Measurements from ENCODE around the gene ADGRA3.

DNA sequence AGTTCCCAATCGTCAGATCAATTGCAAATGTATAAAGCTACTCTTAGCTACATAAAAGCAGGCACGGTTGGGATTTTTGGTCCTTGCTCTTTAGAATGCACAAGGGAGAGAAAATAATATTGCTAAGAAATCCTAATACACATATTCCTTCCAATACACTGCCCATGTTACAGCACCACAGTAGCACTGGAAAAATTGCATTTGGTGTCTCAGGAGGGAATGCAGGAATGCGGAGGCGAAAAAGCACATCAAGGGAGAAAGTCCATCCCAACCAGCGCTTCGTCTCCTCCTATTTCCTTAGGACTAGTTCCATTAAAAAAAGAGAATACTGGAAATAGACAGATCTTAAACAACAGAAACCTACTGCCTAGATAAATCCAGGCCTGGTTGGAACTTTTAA lies 23.9 kb downstream of the ADGRA3 start:
- TF ChIP-seq, protein P1, sequence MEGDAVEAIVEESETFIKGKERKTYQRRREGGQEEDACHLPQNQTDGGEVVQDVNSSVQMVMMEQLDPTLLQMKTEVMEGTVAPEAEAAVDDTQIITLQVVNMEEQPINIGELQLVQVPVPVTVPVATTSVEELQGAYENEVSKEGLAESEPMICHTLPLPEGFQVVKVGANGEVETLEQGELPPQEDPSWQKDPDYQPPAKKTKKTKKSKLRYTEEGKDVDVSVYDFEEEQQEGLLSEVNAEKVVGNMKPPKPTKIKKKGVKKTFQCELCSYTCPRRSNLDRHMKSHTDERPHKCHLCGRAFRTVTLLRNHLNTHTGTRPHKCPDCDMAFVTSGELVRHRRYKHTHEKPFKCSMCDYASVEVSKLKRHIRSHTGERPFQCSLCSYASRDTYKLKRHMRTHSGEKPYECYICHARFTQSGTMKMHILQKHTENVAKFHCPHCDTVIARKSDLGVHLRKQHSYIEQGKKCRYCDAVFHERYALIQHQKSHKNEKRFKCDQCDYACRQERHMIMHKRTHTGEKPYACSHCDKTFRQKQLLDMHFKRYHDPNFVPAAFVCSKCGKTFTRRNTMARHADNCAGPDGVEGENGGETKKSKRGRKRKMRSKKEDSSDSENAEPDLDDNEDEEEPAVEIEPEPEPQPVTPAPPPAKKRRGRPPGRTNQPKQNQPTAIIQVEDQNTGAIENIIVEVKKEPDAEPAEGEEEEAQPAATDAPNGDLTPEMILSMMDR (conservative IDR thresholded peaks at IDR 0.05; ENCODE audit: low read length) = no peak
- TF ChIP-seq EZH2phosphoT487 (IDR thresholded peaks at IDR 0.05; ENCODE audit: borderline replicate concordance) = no peak
